Measurements from ENCODE around the gene ELP2.

- no peak for TF ChIP-seq CTCF (IDR thresholded peaks at IDR 0.05; ENCODE audit: poor library complexity, severe bottlenecking)
- no peak for TF ChIP-seq MXI1 (conservative IDR thresholded peaks at IDR 0.05; ENCODE audit: poor library complexity, severe bottlenecking)
- TF ChIP-seq RAD21 (conservative IDR thresholded peaks at IDR 0.05), result no peak
- no peak for TF ChIP-seq EP300 (conservative IDR thresholded peaks at IDR 0.05; ENCODE audit: poor library complexity, severe bottlenecking)
Observed at GRCh38 chr18:36207303-36207702, 77.6 kb downstream of the ELP2 start.

Measured in neural cell (in vitro differentiated cells).